HG02642 (cell line): Measurements from ENCODE around the gene NFIL3.
"Not testable (repeated sequence)": the region's sequence is repeated elsewhere in the genome, so short reads cannot be mapped to it uniquely, and the experiment has no call there.

Experiments
- ATAC-seq: cut with Tn5 transposase; IDR thresholded peaks from one replicate; pipeline ENCODE4 v1.9.1; 2021; ENCODE audit warnings: mild to moderate bottlenecking; ENCODE audit not compliant: unreplicated experiment, poor library complexity

NFIL3 gene

DNA sequence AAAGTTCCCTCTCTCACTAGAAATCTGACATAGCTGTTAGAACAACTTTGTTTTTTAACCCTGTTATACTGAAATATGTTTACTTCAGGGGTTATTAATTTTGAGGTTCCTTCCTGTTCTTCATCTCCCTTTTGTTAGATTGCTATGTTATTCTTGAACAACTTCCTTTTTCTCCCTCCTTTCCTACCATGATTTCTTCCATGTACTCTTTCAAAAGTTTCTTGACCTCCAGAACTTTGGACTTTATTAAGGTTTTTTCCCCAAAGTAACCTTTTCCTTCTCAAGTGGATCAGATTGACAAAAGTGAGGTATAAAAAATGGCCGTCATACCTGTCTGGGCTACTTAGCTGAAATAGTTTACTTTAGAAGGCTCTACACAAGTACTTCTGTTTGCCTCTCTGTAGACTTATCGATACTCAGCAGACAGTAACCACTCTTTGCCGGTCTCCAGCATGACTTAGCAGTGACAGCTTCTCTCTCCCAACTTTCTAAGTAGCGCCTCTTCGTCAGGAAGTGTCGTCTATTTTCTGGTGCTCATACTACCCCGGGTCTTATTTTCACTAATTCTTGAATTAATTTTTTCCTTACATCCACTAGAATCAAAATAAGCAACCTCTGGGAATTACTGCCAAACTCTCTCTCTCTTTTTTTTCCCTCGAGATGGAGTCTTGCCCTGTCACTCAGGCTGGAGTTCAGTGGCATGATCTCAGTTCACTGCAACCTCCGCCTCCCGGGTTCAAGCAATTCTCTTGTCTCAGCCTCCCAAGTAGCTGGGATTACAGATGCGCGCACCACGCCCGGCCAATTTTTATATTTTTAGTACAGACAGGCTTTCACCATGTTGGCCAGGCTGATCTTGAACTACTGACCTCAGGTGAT, 19.7 kb downstream of the NFIL3 start:
- ATAC-seq = no peak

DNA sequence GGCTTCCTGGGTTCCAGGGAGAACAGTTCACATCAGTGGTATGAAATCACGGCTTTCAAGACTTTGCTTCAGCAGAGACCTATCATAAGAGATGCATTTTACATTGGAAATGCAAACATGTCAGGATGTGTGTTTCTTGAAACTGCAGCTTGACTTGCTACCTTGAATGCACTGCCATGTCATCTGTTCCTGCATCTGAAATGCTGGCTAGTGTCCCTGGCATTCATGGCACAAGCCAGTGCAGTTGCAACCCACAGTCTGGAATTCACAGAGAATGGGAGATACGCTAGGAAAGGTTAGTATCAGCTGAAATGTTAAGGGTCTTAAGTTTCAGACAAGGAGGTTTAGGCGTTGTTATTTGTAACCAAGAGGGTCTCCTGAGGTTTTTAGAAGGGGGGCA, 24.7 kb downstream of the NFIL3 start:
- no peak for ATAC-seq

DNA sequence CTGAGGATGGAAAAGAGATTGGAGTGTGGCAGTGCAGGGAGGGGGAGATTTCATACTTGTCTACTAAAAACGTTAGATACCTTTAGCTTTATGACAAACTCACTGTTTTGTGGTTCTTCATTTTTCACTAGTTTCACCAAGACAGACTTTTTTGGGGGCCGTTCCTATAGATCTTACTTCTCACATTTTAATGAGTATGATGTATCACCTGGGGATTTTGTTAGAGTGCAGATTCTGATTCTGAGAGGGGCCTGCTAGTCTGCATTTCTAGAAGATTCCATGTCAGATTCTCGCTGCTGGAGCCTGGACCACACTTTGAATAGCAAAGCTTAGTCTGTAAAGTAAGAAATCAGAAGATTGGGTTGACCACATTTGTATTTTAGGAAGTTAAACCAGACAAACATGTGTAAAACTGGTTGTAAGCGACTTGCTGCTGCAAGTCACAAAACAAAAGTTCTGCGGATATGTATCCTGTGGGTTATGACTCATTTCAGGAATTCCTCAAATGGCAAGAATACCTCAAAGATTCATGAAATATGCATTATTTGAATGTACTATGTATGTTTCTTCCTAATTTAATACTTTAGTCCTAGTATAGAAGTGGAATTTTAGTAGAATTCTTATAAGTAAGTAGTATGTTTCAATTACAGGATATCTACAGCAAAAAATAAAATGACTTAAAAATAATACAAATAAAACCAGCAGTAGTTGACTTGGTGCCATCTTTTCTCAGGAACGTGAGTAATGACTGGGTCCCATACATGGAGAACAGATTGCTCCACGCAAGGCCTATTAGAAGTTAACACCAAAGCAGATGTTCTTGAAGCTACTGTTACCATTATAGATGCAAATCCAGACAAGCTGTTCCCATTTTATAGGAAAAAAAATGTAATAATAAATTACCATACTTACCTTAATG, 27.8 kb downstream of the NFIL3 start:
- no peak for ATAC-seq

DNA sequence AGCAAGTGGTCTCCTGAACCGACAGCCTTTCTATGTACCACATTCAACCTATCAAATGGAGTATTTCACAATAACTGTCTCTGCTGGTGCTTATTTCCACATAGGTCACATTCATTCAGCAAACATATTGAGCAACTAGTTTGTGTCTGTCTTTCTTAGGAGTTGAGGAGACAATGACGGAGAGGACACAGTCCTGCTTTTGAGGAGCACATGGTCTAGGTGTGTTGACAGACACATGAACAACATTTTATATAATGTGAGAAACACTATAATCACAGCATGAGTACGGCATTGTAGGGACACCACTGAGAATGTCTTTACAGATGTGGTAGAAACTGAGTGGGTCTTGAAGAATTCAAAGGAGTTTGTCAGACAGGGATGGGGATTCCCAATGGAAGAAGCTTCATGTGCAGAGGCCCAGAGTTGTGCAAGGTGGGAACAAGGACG, 28.5 kb downstream of the NFIL3 start:
- no peak for ATAC-seq

DNA sequence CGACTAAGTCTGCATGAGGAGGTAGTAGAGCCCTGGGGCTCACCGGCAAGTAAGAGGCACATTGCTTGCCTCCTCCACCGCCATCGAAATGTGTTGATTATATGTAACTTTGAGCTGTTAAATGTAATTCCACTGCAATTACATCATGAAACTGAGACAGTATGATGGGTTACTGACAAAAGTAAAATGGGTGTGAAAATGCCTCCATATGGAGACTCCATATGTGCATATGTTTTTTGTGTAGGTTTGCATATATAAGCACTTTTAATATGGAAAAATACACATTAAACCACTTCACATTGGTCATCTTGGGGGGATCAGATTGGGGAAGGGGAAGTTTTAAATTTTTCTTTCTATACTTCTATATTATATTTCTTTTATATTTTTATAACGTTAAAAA, 29.8 kb downstream of the NFIL3 start:
- ATAC-seq = no peak

DNA sequence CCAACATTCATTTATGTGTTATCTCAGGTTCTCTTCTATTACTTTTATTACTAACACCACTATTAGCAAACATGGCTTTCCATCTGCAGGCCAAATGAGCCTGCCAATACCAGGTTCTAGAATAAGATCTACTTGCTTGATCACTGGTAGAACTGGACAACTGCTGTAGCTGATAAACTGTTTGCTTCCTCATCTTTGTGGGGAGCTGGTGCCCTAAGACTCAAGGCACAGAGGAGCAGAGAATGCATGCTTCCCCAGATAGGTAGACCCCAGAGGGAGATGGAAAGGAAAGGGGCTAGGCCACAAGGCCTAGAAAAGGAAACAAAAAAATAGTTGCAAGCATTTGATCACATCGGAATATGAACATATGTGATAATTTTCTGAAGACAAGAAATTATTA, 31.2 kb downstream of the NFIL3 start:
- ATAC-seq = no peak

DNA sequence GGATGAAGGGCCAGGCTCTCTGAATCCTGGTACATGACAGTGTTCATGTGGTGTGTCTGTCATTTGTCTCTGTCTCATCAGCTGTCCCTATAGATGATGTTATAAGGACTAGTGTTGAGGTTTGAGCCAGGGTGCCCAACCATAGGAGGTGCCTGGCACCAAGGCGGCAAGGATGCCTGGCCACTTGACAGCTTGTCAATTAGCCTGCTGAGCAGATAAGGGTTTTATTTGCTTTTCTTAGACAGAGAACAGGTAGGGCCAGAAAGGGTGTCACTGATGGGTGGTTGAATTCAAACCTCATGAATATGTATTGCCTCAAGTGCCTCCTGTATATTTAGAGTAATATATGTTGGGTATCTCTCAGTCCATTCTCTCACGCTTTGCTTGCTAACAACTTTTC, 31.8 kb downstream of the NFIL3 start:
- no peak for ATAC-seq

DNA sequence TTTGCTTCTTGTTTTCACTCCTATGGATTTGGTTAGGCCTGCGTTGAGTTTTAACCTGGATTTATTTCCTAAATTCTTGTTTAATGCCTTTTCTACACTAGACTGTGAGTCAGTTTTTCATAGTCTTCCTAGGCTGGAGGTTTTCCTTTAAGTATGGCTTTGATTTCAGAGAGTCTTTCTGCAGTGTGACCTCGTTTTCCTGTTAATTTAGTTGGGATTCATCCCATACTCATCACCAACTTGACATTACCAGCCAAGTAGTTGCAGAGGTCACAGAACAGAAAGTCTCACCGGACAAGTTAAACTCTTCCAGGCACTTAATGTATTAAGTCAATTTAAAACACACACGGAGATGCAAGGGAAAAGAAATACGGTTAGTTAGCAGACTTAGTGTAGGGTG, 32.2 kb downstream of the NFIL3 start:
- no peak for ATAC-seq

DNA sequence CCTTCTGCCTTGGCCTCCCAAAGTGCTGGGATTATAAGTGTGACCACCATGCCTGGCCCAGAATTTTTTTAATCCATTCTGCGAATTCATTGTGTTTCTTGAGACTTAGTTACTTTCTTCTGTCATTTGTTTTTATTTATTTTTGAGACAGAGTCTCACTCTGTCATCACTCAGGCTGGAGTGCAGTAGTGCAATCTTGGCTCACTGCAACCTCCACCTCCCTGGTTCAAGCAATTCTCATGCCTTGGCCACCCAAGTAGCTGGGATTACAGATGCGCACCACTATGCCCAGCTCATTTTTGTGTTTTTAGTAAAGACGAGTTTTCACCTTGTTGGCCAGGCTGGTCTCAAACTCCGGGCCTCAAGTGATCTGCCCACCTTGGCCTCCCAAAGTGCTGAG, 33.9 kb downstream of the NFIL3 start:
- not testable (repeated sequence) for ATAC-seq

DNA sequence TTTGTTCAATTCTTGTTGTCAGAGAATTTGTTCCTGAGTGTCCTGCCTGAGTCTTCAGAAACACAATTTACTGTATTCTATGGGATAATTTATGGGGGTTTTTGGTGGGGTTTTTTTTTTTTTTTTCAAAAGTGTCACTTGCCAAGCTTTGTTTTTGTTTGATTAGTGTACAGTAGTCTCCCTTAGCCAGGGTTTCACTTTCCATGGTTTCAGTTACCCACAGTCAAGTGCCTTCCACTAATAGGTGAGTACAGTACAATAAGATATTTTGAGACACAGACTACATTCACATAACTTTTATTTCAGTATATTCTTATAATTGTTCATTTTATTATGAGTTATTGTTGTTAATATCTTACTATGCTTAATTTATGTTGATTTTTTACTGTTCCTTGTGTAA, 36.9 kb downstream of the NFIL3 start:
- no peak for ATAC-seq

DNA sequence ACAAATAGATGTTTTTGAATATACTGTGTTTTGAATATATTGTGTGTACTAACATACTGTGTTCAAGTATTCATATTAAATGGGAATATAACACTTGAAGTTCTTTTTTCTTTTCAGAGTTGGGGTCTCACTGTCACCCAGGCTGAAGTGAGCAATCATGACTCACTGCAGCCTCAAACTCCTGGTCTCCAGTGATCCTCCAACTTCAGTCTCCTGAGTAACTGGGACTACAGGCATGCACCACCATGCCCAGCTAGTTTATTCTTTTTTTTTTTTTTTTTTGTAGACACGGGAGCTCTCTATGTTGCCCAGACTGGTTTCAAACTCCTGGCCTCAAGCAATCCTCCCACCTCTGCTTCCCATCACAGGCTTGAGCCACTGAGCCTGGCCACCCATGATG, 38.7 kb downstream of the NFIL3 start:
- ATAC-seq = no peak

DNA sequence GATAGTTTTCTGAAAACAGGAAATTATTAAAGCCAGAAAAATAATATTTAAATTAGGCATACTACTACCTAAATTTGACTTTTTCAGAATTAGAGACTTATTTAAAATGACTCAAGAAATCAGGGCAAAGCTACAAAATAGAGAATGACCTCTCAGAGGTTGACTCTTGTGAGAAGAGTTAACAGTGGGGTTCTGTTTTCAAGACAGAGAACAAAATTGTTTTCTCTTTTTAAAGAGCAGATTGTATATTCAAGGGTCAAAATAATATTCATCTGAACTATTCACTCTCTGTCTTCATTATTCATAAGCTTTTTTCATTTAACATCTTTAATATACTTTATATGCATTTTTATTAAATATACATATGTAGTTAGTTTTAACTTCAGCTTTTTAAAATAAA, 40.1 kb downstream of the NFIL3 start:
- no peak for ATAC-seq

DNA sequence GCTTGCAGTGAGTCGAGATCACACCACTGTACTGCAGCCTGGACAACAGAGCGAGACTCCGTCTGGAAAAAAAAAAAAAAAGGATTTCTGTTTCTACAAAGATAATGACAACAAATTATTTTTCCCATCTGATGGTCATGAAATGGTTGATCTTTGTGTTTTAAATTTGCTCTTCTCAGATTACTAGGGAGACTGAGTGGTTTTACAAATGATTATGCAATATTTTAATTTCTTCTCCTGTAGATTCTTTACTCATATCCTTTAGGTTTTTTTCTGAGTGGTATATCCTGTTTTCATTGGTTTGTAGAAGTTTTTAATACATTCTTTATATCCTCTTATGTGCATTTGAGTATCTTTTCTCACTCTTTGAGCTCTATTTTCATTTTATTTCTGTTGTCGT, 41.3 kb downstream of the NFIL3 start:
- no peak for ATAC-seq

DNA sequence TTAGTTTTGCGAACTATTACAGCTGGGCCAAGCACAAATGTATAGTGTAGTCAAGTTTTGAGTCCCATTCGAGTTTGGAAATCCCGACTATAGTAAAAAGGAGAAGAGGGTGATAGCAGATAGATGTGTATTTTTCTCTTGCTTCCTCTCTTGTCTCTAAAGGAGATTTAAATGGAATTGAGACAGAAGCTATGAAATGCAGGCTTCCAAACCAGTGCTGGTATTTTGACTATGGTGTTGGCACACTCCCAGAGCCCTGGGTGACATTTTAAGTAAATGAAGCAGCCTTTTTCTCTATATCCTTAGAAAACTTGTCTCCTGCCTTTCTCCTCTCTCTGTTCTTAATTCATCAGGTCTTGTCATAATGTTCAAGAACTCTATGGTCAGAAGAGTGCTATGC, 44.2 kb downstream of the NFIL3 start:
- no peak for ATAC-seq

DNA sequence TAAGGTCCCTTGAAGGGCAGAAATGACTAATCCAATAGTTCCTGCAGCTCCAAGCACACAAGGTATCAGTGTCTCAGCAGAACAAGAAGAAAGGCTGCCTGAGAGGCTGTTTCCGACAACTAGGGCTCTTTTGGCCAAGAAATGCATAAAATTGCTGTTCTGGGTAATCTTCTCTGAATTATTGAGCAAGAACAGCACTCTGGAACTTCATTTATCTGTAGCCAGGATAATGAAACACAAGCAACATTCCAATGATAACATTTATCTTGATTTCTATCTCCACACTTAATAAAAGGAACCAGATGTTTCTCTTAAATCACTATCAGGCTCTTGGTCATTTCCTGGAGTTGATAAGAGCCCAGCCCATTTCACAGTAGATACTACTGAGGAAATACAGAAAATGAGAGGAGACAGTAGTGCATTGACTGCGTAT, 44.9 kb downstream of the NFIL3 start:
- no peak for ATAC-seq

DNA sequence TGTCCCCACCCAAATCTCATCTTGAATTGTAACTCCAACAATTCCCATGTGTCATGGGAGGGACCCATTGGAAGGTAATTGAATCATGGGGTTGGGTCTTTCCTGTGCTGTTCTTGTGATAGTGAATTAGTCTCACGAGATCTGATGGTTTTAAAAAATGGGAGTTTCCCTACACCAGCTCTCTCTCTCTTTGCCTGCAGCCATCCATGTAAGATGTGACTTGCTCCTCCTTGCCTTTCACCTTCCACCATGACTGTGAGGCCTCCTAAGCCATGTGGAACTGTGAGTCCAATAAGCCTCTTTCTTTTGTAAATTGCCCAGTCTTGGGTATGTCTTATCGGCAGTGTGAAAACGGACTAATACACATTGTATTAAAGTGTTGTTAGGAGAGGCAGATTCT, 45.6 kb downstream of the NFIL3 start:
- not testable (repeated sequence) for ATAC-seq

DNA sequence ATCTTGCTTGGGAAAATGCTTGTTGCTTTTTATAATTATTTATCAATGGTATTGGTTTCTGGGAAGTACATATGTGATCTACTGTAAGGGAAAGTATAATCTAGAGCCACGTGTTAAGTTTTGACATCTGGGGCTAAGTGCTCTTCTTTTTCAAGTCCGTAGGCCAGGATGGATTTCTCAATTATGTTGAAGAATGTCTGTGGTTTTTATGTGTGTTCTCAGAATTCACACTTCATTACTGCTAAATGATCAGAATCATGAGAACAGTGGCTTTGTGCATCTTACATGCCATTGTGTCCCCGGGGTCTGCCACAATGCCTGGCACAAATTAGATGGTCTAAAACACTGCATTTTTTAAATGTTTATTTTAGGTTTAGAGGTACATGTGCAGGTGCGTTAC, 47.4 kb downstream of the NFIL3 start:
- no peak for ATAC-seq

DNA sequence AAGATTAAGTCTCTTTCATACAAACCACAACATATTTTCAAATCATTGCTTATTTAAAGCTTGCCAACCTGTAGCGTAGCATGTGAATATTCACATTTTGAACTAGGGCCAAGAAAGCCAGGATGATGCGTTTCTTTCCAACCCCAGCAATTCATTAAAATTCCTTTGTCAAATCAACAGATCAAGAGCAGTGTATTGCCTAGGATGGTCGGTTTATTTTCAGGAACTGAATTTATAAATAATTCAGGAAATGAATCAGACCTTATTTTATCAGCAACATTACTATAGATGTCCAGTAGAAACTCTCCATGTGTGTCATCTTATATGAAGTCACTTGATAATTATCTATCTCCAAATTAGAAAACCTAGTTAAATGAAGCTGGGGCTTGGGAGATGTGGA, 48.7 kb downstream of the NFIL3 start:
- ATAC-seq = no peak

DNA sequence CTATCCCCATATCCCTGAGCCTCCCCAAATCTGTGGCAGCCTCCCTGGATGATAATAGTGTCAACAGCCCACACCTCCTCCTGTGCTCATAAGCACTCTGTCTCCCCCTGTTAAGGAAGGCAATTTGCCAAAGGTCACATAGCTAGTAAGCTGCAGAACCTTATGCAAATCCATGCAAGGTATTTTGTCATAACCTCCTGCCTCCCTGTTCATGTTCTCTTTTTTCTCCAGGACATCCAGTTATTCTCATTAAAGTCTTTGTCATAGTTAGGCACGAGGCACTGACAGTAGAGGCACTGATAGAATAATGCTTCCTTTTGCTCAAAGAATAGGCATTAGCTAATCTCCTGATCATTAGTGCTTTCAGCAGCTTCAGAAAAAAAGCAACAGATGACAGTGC, 51.7 kb downstream of the NFIL3 start:
- no peak for ATAC-seq

DNA sequence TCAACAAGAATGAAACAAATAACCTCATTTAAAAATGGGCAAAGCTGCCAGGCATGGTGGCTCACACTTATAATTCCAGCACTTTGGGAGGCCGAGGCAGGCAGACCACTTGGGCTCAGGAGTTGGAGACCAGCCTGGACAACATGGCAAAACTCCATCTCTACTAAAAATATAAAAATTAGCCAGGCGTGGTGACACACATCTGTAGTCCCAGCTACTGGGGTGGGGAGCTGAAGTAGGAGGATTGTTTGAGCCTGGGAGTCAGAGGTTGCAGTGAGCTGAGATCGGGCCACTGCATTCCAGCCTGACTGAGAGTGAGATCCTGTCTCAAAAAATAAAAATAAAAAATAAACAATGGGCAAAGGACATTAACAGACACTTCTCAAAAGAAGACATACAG, 53.6 kb downstream of the NFIL3 start:
- ATAC-seq = not testable (repeated sequence)

DNA sequence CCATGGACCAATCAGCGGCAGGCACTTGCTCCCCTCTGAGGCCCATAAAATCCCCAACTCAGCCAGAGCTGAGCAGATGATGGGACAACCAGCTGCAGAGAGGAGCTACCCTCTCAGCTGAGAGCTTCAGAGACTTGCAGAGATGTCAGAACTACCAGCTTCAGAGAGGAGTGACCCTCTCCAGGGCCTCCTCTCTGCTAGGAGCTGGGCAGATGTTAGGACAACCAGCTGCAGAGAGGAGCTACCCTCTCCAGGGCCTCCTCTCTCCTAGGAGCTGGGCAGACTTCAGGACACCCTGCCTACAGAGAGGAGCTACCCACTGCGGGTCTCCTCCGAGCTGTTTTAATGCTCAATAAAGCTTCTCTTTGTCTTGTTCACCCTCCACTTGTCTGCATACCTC, 58.9 kb downstream of the NFIL3 start:
- no peak for ATAC-seq
